ENCODE results near the gene TPT1. TPM values are rescaled to one million over a fixed set of nuclear protein-coding genes. Genes with fewer than 3 reads are reported as not detected.

The TPT1 gene
- total and polyA plus RNA-seq, 9 of the 15 experiments (the other 6 are each of a cell fraction or from before 2014, with no cell fraction given), result 602 to 2,508 (median 1,784) TPM

DNA sequence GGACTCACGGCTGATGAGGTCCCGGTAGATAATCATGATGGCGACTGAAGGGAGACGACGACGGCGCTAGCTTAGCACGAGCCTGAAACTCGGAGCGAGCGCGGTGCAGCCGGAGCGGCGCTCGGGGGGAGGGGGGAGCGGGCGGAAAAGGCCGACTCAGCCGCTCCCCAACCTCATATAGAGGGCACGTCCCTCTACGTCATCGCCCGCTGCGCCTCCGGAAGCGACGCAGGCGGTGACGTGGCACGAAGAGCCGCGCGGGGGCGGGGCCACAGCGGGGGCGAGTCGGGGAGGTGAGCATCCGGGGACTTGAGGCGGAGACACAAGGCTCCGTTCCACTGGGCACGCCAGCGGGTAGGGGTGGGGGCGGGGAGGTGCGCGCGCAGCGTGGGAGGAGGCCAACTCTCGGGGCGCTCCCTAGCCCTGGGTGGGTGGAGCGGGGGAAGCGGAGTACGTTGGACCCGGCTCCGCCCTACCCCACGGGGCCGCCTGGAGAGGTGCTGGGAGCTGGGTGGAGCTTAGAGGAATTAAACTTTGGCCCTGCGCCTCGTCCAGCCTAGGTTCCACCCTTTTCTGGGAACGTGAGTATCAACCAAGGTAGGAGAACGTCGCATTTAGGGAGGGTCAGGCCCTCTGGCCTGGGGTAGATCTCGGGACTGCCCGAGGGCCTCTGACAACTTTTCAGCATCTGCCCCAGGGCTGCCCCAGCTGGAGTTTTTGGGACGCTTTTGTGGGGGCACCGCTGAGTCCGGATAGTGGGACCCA lies at the start of gene TPT1 (continued):
- TF ChIP-seq PCBP1 (IDR thresholded peaks at IDR 0.05; ENCODE audit: low read depth, low read length, poor library complexity, severe bottlenecking) (peak; percentile 72), PHF8 (IDR thresholded peaks at IDR 0.05; ENCODE audit: borderline replicate concordance, low read length) (peak; percentile 65), TBP (optimal IDR thresholded peaks at IDR 0.05; ENCODE audit: low read depth, low read length) (peak; percentile 96), RBFOX2 (IDR thresholded peaks at IDR 0.05; ENCODE audit: low read depth, low read length) (peak; percentile 96), PHF20 (IDR thresholded peaks at IDR 0.05; ENCODE audit: partially characterized antibody) (peak; percentile 9), VEZF1 (CRISPR knock-in tag; IDR thresholded peaks at IDR 0.05) (peak; percentile 97), E2F8 (IDR thresholded peaks at IDR 0.05; ENCODE audit: low read depth, partially characterized antibody) (peak; percentile 42), JUND (IDR thresholded peaks at IDR 0.05; ENCODE audit: borderline replicate concordance, low read depth, low read length) (peak; percentile 68), JUND (tag; IDR thresholded peaks at IDR 0.05; ENCODE audit: borderline replicate concordance, low read depth, low read length) (no peak; the same call in 2 of the 3 replicates), RB1 (IDR thresholded peaks at IDR 0.05; ENCODE audit: low read depth) (0 out of 2 replicates have a peak, but pooled peaks have one; percentile 8), SRSF1 (IDR thresholded peaks at IDR 0.05; ENCODE audit: low read depth, low read length) (no peak), HNRNPL (IDR thresholded peaks at IDR 0.05; ENCODE audit: low read depth, low read length) (peak; percentile 45; the same call in 1 of the 2 replicates), RCOR1 (IDR thresholded peaks at IDR 0.05; ENCODE audit: borderline replicate concordance in 1 of 2, low read depth in 2 of 2, low read length in 2 of 2) (peak in 1 of 2 experiments; percentile 25; a peak in 1 of 4 replicates), MTA3 (IDR thresholded peaks at IDR 0.05; ENCODE audit: borderline replicate concordance) (peak; percentile 67; the same call in 1 of the 2 replicates), ETV1 (tag; conservative IDR thresholded peaks at IDR 0.05; ENCODE audit: low read depth) (peak; percentile 94), MTA1 (IDR thresholded peaks at IDR 0.05; ENCODE audit: borderline replicate concordance) (peak; percentile 97), NFIX (CRISPR knock-in tag; IDR thresholded peaks at IDR 0.05; ENCODE audit: low read depth) (no peak), GTF2F1 (IDR thresholded peaks at IDR 0.05; ENCODE audit: low read depth, low read length) (peak; percentile 27; the same call in 1 of the 2 replicates)
- TF ChIP-seq, protein P1, sequence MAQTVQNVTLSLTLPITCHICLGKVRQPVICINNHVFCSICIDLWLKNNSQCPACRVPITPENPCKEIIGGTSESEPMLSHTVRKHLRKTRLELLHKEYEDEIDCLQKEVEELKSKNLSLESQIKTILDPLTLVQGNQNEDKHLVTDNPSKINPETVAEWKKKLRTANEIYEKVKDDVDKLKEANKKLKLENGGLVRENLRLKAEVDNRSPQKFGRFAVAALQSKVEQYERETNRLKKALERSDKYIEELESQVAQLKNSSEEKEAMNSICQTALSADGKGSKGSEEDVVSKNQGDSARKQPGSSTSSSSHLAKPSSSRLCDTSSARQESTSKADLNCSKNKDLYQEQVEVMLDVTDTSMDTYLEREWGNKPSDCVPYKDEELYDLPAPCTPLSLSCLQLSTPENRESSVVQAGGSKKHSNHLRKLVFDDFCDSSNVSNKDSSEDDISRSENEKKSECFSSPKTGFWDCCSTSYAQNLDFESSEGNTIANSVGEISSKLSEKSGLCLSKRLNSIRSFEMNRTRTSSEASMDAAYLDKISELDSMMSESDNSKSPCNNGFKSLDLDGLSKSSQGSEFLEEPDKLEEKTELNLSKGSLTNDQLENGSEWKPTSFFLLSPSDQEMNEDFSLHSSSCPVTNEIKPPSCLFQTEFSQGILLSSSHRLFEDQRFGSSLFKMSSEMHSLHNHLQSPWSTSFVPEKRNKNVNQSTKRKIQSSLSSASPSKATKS (CRISPR knock-in tag; IDR thresholded peaks at IDR 0.05), result no peak
- TF ChIP-seq, protein P2, sequence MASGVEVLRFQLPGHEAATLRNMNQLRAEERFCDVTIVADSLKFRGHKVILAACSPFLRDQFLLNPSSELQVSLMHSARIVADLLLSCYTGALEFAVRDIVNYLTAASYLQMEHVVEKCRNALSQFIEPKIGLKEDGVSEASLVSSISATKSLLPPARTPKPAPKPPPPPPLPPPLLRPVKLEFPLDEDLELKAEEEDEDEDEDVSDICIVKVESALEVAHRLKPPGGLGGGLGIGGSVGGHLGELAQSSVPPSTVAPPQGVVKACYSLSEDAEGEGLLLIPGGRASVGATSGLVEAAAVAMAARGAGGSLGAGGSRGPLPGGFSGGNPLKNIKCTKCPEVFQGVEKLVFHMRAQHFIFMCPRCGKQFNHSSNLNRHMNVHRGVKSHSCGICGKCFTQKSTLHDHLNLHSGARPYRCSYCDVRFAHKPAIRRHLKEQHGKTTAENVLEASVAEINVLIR (CRISPR knock-in tag; IDR thresholded peaks at IDR 0.05), result peak; percentile 96
